HG03442 (cell line): ENCODE data around the gene UQCRH.
A peak's percentile ranks its signal among the peaks of the same experiment; 100 is the strongest.

Experiments used
- ATAC-seq: cut with Tn5 transposase; IDR thresholded peaks from one replicate; pipeline ENCODE4 v1.9.1; 2021; ENCODE audit warnings: mild to moderate bottlenecking, moderate library complexity; ENCODE audit not compliant: unreplicated experiment

Gene UQCRH

GRCh38 chr1:46303038-46303871 is at the start of gene UQCRH, which contains the start of gene LRRC41:
Gene UQCRH (plus strand): TSS chr1:46303698. CDS start chr1:46303767, 69 bp downstream.
Gene LRRC41 (minus strand): TSS chr1:46303616. CDS start chr1:46303322, 294 bp downstream.
- ATAC-seq, result peak; percentile 76

GRCh38 chr1:46254668-46255067 is 48.8 kb upstream of the UQCRH start:
- ATAC-seq, result no peak

- no peak for ATAC-seq
Observed at GRCh38 chr1:46256523-46256922, 47.0 kb upstream of the UQCRH start.

- no peak for ATAC-seq
Observed at GRCh38 chr1:46262508-46262907, 41.0 kb upstream of the UQCRH start.

GRCh38 chr1:46263146-46263545 is 40.4 kb upstream of the UQCRH start:
- ATAC-seq, result no peak

GRCh38 chr1:46268578-46268977 is 34.9 kb upstream of the UQCRH start:
- no peak for ATAC-seq

GRCh38 chr1:46274225-46275029 is 29.1 kb upstream of the UQCRH start:
- ATAC-seq, result no peak

- no peak for ATAC-seq
Observed at GRCh38 chr1:46275030-46275337, 28.5 kb upstream of the UQCRH start.

GRCh38 chr1:46277658-46278373 is 25.7 kb upstream of the UQCRH start:
- ATAC-seq, result no peak

- no peak for ATAC-seq
Observed at GRCh38 chr1:46278807-46279206, 24.7 kb upstream of the UQCRH start.

- no peak for ATAC-seq
Observed at GRCh38 chr1:46280092-46280491, 23.4 kb upstream of the UQCRH start.

GRCh38 chr1:46281021-46281420 is 22.5 kb upstream of the UQCRH start:
- ATAC-seq, result no peak

- no peak for ATAC-seq
Observed at GRCh38 chr1:46284058-46284457, 19.4 kb upstream of the UQCRH start.

GRCh38 chr1:46284597-46285564 is 18.6 kb upstream of the UQCRH start:
- ATAC-seq, result no peak

GRCh38 chr1:46285730-46286477 is 17.6 kb upstream of the UQCRH start:
- no peak for ATAC-seq

- no peak for ATAC-seq
Observed at GRCh38 chr1:46288485-46289133, 14.9 kb upstream of the UQCRH start.

GRCh38 chr1:46289134-46289494 is 14.4 kb upstream of the UQCRH start:
- no peak for ATAC-seq

- ATAC-seq, result no peak
Observed at GRCh38 chr1:46289976-46290375, 13.5 kb upstream of the UQCRH start.

GRCh38 chr1:46295306-46295705 is 8.2 kb upstream of the UQCRH start:
- ATAC-seq, result no peak
